GM19035 (cell line): ENCODE data around the gene COL25A1.

Source experiments
- ATAC-seq: cut with Tn5 transposase; IDR thresholded peaks from one replicate; pipeline ENCODE4 v1.9.1; 2021; ENCODE audit not compliant: unreplicated experiment

COL25A1 gene

DNA sequence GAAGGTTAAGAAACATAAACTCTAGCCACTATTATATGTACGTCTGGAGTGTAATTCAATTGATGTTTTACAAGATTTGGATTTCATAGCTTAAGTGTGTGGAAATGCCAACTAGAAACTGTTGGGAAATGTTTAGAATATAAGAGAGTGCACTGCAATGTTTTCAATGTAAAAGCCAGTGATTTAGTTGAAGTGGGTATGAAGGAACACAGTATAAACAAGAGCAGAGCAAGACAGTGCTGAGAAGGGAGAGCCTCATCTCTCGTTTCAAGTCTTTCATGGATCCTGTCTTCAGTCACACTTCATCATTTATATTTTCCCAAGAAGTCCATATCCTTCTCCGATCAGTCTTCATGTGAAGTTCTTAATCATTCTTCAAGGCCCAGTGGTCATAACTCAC, 375.7 kb downstream of the COL25A1 start:
- no peak for ATAC-seq

DNA sequence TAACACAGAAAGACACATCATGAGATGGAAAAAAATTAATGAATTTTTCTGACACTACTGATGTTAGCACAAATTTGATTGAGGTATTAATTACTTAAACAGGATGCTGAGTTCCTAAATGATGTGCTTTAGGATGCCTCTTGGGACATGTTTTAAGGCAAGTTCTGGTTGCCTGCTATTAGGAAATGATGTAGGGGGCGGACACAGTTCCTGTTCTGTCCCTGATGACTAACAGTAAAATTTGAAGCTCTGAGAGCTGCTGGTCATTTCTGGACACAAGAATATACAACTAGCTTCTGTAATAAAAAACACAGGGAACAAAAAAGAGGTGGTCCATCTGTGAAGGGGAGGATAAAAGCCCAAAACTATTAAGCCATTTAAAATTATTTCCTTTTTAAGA, 376.4 kb downstream of the COL25A1 start:
- ATAC-seq = no peak

DNA sequence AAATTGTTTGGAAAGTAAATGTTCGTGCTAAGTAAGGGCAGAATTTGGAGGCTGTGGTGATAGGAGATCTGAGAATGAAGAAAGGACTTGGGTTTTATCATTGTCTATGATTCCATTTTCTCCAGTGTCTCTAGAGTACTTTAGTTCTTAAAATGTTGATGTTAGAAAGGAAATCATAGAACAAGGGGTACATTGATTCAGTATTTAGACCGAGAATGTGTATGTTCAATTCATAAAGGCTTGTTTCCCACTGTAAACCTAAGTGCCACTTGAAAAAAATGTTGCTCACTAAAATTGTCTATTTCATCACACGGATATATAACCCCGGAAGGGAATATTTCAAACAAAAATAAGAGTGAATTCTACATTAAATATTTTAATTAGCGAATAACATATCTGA, 380.3 kb downstream of the COL25A1 start:
- ATAC-seq = no peak

DNA sequence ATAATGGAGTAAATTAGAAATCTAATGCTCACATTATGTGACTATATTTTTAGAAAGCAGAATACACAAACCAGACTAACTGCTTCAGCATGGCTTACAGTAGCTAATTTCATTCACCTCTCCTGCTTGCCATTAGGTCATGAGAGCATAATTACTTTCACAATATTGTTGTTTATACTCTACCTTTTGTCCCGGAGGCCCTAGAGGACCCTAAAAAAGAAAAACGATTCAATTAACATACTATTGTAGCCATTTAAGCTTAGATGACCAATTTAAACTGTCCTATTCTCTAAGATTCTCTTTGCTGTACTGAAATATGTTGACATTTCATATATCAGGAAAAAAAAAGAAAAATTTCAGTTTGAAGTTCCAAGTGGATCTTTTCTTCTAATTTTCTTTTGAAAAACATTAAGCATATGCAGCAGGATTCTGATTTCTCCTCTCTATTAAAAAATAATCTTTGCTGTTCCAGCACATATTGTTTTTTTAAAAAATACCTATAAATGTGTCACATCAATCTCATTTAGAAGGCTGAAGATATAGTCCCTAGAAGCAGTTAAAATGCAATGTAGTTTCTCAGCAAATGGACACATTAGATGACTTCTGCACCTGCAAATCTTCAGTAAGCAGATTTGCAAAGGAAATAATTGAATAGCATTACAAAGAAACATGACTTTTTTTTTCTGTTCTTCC, 381.9 kb downstream of the COL25A1 start:
- ATAC-seq = no peak

DNA sequence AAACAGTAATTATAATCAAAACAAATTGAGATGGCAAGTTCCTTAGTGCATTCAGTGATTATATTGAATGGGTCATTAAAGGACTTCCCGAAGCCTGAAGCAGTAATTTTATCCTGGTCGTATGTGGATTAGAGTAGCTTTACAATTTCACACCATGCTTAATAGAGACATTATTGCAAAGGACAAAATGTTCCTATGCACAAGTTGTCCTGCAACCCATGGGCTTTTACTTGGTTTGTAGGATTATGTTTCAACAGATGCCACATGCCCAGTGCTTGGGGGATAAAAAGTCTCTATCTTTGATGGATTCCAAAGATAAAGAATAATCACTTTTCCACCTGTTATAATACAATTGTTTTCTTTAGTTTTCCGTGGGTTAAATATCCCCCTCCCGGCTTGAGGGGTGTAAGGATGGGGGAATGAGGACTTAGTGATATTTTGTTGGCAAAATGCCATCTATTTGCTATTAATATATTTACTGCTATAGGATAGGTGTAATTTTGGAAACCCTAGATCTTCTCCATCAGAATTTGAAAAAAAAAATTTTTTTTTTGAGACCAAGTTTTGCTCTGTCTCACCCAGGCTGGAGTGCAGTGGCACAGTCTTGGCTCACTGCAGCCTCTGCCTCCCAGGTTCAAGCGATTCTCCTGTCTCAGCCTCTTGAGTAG, 383.1 kb downstream of the COL25A1 start:
- no peak for ATAC-seq

DNA sequence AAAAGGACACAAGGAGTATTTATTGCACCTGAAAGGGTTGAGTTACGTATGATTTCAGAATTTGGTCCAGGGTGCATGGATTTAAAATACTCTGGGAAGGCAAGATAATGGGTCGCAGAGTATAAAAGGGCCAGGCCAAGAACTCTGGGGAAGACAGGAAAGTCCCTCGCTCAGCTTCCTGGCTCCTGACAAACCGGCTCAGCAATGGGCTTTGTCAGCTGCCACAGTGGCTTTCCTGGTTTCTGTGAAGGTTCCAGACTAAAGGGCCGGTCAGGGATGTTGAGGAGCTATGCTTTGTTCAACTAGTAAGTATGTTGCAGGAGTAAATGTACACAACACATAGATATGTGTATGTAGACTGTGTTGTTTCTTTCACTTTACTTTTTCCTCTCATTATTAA, 385.2 kb downstream of the COL25A1 start:
- no peak for ATAC-seq

DNA sequence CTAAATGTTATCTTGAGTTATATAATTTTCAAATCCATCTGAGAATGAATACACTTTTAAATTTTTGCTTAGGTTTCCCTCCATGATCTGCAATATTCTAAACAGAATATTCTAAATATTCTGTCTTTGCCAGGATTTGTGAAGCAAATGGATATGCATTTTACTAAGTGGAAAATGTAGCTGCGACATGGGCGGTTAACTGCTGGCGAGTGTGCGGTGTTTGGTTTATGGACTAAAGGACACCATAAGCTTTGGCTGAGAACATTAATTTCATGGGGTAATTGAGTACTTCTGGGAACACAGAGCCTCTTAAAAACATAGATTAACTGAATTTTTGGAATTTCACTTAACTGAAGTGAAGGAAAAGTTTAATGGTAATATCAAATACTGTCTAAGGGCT, 385.8 kb downstream of the COL25A1 start:
- no peak for ATAC-seq

DNA sequence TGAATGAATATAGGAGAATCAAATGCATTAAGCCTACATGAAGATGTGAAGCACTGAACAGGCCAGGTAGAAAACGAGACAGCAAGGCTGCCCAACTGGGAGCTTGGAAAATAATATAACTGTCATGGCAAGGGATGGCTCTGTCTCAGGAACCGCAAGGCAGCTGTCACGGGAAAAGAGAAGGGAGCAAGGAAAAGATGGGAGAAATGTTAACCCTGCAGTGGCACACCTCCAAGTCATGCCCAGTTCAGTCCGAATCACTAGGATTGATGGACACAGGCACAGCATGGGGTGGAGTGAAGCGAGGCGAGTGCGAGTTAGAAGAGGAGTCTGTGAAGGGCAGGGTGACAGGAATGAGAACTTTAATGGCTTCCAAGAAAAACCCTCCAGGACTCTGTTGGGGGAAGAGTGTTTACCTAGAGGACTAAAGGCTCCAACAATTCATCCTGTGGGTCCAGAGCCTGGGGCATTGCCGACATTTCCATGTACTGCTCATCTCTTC, 395.5 kb downstream of the COL25A1 start:
- ATAC-seq = no peak

DNA sequence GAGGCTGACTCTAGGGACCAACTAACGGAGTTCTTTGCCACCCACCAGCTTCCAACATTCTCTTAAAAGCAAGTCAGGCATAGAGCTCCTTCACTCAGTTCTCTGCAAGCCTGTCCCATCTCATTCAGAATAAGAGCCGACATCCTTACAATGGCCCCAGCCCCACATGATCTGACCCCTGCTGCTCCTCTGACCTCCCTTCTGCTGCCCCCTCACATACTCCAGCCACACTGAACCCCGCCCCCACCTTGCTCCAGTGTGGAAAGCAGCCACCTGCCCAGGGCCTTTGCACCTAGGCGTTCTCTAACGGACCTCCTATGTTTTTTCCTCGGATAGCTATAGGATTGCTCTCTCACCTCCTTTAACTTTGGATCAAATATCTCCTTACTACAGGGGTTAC, 396.5 kb downstream of the COL25A1 start:
- no peak for ATAC-seq

DNA sequence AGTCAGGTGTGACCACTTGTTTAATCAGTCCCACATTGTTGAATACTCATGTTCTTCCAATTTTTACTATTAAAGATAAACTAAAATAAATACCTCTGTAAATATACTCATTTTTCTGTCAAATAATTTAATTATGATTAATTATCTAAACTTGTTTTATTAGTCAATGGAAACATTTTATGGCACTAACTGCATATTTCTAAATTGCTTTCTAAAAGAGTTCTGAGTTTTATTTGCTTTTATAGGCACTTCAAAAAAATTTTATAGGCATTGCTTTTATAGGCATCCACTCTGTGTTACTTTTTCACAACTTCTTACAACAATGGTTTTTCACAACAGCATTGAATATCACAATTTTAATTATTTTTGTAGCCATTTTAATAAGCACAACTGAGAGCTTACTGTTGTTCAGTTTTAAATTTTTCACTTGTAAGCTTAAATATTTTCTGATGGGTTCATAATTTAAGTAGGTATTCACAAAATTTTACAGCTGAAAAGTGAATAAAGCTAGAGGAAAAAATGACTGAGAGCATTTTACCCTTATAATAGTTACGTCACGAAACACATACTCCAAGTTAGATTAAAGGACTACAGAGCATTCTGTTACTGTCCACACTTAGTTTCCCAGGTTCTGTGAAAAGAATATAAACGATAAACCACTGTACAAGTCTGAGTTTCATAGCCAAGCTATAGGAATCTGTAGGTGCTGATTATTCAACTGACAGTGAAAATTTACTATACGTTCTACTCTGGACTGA, 398.8 kb downstream of the COL25A1 start:
- ATAC-seq = no peak

DNA sequence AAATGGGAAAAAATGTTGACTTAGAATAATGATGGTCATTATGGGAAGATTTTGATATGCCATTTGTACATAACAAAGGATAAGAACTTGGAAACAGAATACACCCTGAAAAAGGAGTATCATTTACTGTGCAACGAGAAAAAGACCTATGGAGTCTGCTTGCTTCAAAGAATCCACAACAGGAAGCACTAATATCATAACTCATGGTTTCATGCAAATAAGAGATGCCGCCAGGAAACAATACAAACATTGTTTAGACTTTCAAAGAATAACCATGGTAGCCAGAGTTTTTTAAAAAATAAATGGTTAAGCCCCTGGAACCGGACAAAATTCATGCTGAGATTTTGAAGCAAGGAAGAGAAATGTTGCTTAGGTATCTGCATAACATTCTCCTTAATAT, 399.7 kb downstream of the COL25A1 start:
- ATAC-seq = peak; percentile 77

DNA sequence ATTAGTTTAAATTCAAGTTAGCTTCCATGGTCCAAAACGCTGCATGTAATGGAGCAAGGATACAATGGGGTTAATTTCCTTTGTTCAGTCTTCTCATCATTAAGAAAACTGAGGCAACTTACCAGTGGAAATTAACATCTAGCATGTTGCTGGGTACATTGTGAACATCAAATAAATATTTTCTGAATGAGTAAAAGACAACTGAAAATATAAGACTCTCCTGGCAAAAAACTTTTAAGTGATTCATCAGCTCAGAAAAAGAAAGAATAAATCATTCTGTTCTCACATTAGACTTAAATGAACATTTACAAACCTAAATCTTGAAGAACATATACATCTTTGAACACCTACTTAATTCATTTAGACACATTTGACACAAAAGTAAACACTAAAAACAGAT, 401.2 kb downstream of the COL25A1 start:
- ATAC-seq = no peak

DNA sequence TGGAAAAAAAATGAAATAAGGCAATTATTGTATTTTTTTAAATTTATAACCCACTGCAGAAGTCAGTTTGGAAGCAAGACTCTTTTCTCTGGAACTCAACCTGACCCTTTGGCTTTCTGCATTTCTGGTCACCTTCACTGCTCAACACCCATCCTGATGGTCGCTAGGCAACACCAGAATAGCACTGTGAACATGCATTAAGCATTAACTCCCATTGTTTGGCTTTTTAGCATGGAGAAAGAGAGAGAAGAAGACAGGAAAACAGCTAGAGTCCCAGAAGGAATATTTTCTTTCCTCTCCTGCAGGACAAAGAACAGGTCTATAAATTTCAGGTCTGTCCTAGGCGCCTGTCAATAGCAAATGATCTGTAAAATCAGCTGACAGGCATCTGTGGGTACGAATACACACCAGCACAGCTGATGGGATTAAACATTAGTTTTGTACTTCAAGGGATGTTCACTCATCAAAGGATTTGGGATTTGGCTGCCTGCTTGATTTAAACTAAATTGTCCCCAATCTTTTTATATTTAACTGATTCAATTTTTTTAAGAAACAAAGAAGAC, 402.4 kb downstream of the COL25A1 start:
- ATAC-seq = no peak

DNA sequence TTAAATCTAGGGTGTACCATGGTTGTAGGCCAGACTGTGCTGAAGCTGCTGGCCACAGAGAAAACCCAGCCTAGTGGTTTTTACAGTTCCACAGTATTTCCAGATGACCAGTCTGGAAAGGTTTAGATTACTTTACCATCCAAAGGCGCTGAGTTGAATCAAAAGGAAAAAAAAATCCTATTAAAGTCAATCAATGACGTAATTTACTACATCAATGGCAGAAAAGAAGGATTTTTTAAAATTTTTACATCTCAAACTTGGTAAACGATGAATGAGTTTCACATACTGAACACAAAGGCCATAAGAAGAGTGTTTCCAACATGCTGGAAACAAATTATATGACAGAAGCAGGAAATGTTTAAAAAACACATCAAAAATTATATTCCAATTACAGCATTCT, 409.0 kb downstream of the COL25A1 start:
- no peak for ATAC-seq

DNA sequence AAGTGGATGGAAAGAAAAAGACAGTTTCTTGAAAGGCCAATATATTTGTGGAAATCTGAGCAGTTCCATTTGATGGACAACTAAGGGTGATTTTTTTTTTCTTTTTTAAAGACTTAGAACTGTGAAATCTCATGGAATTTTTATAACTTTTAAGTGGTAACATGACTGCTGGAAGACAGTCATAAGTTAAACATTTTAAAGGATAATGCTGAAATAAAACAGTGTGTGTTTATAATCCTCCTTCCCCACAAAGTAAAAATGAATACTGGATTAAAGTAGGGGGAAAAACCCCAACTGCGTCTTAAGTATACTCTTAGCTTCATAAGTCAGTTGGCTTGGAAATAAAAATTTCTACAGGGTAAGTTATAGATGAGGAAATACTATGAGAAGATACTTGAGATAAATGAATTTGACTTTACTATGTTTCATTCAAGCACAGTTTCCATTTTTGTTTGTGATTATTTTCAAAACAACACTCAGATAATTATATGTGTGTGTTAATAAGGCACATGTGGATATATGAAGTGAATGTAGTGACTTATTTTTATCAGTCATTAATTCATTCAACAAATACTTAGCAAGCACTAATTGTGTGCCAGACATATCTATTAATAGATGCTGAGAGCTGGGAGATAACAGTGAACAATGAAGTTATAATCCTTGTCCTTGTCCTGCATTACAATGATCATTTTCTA, 410.4 kb downstream of the COL25A1 start:
- no peak for ATAC-seq

DNA sequence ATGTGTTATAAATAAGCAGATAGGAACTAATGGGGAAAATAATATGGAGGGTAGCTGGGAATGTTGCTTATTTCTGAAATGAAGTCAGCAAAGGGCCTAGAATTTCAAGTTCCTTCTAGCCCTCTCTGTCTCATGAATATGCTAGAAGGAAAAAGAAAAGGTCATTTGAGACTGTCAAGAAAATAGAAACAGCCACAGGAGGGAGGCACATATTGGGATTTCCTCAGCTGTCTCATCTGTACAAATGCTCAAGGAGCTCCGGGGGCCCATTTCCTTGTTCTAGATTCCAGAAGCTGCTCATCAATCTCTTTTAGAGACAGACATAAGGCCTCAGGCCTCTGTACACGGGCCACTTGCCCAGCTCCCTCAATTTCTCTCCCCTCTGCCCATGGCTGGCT, 412.0 kb downstream of the COL25A1 start:
- ATAC-seq = no peak

DNA sequence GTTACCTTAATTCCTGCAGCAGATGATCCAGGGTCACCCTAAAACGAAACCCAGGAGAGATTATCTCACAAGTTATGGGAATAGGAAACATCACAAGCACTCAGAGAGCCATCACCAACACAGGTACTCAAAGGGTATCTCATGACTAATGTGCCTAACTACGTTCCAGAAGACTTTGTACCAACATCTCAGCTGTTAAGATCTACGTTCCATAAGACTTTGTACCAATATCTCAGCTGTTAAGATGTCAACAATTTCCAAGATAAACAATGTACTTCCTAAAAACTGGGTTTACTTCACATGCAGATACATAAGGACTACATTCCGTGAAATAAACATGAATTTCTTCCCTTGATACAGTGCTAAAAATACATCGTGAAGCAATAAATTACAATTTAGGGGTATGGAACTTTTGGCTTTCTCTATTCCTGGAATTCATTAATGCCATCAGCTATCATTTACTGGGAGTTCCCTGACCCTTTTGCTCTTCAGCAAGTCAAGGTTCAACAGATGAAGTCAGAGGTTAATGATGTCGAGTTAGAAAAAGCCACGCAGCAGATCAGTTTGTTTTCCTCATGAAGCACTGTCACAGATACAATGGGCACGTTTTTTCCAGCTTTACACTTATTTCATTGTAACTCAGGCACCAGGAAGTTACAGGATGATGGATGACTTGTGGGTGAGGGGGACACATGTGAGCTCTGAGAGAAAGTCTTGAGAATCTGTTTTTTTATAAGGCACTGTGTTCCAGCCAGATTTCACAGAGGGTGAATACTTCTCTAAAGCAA, 412.6 kb downstream of the COL25A1 start:
- no peak for ATAC-seq

DNA sequence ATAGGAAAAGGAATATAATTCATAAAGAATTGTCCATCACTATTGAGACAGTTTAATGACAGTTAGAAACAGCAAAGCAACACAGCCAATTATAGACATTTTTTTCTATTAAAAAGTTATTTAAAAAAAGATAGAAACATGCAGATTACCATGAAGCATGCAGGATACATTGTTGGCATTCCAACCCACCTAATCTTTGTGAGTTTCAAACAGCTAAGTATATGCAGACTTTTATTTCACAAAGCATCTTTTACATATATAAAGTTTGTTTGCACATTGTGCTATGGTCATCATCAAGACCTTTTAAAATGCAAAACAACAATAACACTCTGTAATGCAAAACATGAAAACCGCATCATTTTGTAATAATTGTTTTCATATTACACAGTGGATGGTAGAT, 413.7 kb downstream of the COL25A1 start:
- no peak for ATAC-seq

DNA sequence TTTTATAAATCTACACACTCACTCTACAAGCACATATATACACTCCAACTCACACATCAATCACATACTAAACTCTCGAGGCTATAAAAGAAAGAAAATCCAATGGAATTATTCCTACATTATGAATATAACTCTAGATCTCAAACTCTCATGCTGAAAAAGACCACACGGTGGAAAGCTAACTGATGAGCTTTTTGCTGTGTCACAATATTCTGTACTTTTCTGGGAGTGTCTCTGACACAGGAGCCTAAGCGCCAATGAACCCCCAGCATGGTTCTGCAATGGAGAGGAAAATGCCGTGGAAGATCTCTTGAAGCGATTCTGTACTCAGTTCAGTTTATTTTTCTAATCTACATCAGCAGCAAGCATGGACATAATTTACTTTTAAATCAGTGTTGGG, 415.4 kb downstream of the COL25A1 start:
- no peak for ATAC-seq

DNA sequence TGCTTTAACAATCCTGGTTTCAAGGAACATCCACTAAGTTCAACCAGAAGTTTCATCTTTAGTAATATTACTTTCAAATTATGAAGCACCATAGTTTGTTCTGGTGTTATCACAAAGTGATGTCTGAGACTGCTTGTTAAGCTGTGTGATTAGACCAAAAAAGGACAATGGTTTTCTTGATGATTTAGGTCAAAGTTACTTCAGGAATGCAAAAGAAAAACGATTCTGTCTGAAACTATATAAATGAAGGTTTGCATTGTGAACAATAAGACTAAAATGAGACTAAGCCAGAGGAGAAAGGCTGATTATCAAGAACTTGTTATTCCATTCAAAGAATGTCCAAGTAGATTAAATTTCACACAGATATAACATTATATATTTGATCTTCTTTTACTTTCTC, 417.2 kb downstream of the COL25A1 start:
- no peak for ATAC-seq
